Stimulated activated CD4-positive, alpha-beta T cell treated with anti-CD3 and anti-CD28 coated beads, Interleukin-1b, Interleukin-23, amount 100 ng/mL, for 48 hours (primary cell): ENCODE measurements around the gene GPRASP2.

Experiments used
- DNase-seq: peaks from one replicate; pipeline ENCODE4 v3.0.0-alpha.2; 2020

Gene GPRASP2

DNA sequence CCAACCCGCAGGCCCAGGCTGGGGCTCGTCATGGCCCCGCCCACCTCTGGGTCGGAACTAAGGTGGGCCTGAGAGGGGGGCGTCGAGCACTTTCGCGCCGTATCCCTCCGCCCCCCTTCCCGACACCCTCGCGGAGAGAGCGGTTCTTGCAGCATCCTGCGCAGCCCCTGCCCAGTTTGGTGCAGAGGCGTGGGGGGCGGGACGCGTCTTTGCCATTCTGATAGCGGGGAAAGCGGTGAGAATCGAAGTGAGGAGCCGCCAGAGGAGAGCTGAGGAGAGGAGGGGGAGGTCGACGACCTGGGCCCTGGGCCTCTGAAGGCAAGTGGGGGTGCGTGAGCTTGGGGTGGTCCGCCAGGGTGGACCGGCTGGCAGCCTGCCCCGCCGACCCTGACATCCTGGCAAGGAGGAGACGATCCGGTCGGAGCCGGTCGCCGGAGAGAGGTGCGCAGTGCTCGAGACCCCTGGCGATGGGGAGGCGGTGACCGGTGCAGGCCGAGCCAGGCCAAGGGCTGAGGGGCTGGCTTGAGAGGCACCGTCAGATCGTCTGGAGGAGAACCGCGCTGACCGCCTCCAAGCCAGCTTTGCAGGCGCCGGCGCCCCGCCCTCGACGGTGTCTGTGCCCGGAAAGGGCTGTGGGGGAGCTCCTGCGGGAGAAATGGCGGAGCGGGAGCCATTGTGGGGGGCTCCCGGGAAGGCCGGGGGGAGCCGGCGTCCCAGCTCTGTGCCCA is 33.8 kb downstream of the GPRASP2 start:
- no peak for DNase-seq

DNA sequence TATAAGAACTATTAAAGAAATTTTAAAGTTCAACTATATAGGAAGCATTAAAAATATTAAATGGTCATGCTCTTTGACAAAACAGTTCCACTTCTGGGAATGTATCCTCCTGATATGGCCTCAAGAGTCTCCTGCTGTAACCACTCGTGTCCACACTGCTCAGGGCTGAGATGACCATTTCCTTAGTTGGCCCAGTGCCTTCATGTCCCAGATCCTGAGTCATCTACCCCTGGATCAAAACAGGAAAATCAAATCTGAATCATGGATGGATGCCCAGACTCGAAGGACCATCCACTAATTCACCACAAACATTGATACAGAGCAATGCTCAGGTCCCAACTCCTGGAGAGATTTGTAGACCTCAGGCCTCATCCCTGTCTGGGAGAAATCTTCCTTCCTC is 53.0 kb downstream of the GPRASP2 start:
- no peak for DNase-seq

- no peak for DNase-seq
Measured at GRCh38 chrX:102765809-102766208, 53.6 kb downstream of the GPRASP2 start.

GRCh38 chrX:102767287-102767686 is 55.0 kb downstream of the GPRASP2 start:
- no peak for DNase-seq
